Hematopoietic multipotent progenitor cell treated with erythropoietin and hydrocortisone succinate and interleukin-3 and kit ligand, for 4 days (in vitro differentiated cells): ENCODE results near the gene KRTAP5-2.

Source experiments
- DNase-seq: peaks from one replicate; pipeline ENCODE4 v3.0.0-alpha.2; 2015

The KRTAP5-2 gene

DNA sequence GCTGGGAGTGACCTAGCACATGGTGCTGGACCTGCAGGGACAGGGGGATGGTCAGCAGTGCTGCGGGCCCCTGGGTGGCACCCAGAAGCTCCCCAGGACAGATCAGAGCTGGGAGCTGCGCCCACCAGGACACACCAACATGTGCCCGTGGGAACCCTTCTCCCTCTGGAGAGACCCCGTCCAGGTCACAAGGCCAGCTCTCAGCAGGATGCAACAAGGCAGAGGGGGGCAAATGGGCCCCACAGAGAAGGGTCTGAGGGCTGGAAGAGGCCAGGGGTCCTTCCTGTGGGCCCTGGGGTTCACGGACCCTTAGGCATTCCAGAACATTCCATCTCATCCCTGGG, 32.2 kb downstream of the KRTAP5-2 start:
- no peak for DNase-seq

DNA sequence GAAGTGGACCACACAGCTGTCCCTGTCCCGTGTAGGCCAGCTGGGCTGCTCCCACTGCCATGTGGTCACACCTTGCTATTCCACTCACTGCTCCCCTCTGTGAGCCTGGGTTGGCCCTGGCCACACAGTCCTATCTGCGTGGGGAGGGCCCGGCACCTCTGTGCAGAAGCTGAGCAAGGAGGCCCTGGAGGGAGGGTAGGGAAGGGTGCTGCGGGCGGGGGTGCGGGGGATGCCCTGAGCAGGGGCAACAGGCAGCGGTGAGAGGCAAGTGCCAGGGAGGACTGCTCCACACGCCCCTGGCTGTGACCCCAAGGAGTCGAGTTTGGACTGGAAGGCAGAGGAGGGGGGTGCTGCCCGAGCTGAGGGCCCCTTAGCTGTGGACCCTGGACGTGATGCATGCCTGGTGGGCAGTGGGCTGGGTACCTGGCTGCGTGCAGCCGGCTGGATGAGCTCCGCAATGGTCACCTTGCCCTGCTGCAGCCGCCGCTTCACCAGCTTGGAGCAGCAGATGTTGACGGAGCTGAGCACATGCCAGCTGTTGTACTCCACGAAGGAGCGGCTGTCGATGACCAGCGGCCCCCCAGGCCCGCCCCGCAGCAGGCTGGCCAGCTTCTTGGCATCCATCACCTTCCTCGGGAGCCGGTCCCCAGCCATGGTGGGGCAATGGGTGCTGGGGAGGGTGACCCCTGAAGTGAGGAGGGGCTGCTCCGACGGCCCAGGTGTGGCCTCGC, 32.8 kb downstream of the KRTAP5-2 start:
- DNase-seq = no peak

DNA sequence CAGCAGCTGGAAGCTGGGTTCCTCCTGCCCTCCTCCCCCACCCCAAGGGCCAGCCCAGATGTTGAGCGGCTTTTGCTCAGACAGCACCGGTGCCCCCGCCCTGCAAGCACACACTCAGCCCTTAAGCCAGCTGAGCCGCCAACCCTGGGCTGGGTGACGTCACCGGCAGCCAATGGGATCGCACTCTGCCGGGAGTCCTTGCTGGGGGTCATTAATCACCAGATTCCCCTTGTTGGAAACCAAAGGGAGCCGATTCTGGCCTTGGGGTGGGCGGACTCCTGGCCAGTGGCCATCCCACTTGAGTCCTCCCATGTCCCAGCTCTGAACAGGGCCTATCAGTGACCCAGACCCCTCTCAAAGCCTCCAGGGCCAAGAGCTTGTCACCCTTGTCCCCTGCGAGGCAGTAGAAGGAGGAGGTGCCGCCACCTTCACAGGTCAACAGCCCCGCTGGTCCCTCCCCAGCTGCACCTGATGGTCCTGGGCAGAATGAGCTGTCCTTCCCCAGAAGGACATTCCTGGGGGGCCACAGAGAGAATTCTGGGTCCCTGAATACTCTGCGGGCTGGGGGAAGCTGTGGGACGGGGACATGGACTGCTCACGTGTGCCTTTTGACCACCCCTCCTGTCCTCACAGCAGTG, 33.4 kb downstream of the KRTAP5-2 start:
- DNase-seq = peak; percentile 56

DNA sequence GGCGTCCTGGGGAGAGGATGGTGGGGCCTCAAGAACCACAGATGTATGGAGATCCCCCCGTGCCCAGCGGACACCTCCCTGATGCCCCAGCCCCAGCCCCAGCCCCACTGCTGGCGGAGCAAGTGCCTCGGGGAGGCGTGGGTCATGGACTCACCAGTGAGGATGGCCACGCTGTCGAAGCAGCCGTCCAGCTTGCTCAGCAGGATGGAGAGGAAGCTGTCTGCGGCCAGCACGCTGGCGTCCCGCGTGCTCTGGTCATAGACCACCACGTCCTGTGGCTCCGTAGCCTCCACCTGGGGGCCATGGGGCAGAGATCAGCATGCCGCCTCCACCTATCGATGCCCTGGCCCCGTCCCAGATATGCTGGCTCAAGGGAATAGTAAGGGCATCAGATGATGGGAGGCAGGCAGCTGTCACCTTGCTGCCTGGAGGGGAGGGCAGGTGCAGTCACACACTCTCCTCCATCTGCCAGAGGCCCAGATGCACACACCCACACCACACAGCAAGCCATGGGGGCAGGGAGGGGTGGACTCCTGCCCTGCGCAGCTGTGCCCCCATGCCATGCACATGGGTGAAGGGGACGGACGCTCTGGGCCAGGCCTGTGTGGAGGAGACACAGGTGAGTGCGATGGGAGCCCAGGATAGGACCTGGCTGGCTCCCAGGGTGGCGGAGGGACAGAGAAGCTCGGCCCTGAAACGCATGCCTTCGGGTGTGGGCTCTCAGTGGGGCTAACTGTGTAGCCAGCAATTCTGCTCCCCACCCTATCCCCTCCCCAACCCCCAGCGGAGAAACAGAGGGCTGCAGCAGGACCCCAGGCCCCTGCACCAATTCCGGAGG, 34.2 kb downstream of the KRTAP5-2 start:
- no peak for DNase-seq

DNA sequence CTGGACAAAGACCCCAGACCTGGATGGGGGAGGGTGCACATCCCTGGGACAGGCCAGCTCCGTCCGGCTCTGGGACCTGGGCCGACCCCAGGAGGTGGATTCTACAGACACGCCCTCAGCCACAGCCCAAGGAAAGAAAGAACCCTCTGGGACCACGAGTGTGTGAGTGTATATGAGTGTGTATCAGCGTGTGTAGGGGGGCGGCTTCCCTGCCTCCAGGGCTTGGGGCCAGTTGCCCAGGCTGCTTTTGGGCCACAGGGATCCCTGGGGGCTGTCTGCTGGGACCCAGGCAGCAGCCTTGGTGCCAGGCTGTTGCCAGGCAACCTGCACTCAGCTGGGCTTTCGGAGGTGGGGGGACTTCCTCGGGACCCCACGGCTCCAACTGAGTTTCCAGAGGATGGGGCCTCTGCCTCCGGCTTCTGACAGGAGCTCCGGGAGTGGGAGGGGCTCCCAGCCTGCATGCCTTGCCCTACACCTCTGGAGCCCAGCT, 34.9 kb downstream of the KRTAP5-2 start:
- DNase-seq = no peak

DNA sequence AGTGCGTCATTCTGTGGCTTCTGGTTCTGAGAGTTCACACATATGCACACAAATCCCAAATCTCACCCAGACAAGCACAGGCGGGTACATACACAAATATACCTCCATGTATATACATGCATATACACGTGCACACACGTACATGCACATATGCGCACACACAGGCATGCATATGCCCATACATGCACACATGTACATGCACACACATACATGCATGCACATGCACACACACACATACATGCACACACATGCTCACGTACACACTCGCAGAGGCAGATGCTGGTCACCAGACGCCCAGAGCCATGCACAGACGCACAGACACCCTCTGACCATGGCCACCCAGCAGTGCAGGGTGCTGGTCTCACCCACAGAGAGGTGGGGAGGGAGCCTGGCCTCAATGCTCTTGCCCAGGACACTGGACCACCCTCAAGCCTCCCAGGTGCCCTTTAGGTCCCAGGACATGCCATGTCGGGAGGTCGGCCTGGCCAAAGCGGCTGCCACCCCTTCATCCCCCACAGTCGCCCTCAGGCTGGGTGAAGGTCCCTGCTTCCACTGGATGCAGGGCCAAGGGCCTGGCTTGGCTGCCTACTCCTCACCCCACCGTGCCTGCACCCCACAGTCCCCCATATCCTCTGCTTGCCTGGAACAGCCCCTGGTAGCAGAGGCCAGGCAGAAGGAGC, 35.5 kb downstream of the KRTAP5-2 start:
- DNase-seq = no peak

DNA sequence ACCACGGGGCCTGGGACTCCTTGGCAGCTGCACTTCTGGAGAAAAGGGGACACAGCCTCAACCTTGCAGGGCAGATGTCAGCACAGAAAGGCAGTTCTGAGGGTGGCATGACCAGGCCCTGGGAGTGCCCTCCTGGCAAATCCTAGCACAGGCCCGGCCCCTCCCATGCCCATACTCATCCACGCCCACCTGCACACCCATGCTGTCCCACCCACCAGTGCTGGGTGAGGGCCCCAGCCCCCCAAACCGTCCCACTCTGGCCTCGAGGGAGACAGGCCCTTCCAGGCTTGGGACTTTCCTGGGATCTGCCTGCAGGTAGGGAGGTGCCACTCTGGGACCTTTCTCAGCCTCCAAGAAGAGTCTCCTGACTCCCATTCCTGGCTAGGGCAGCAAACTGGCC, 36.1 kb downstream of the KRTAP5-2 start:
- no peak for DNase-seq

DNA sequence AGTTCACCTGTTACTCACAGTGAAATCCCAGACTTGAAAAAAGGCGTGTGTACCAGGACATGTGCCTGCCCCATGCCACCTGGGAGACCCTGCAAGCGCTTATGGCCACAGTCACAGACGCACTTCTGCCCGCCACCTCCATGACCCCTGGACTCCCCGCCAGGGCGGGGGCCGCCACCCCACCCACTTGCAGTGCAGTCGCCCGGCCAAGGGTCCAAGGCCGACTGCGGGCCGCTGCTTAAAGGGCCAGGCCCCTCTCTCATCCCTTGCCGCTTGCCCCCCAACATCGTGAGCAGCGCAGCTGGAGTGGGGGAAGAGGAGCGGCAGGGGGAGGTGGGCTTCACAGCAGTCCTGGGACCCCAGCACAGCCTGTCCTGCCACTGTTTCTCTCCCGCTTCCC, 36.8 kb downstream of the KRTAP5-2 start:
- DNase-seq = no peak

DNA sequence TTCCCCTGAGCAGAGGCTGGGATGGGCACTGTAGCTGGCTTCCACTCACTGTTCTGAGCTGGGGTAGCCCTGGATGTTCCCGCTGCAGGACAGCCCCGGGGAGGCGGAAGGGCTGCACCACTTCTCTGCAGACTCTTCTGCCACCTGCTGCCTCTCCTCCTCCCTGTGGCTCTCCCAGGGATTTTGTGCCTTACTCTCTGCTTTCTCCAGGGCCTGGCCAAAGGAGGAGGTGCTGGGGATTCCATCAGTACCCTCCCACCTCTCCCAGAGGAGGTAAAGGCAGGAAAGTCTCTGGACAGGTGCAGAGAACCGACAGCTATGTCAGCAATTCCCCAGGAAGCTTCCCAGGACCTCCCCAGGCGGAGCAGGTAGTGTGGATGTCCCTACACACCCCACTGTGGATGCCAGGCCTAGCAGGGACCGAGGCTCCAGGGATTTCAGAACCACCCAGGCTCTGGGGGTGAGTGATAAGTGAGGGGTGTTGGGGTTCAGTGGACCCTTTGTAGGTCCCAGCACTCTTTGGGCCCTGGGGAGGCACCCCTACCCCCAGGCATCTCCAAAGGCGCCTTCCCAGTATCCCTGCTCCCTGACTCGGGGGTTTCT, 37.3 kb downstream of the KRTAP5-2 start:
- no peak for DNase-seq

DNA sequence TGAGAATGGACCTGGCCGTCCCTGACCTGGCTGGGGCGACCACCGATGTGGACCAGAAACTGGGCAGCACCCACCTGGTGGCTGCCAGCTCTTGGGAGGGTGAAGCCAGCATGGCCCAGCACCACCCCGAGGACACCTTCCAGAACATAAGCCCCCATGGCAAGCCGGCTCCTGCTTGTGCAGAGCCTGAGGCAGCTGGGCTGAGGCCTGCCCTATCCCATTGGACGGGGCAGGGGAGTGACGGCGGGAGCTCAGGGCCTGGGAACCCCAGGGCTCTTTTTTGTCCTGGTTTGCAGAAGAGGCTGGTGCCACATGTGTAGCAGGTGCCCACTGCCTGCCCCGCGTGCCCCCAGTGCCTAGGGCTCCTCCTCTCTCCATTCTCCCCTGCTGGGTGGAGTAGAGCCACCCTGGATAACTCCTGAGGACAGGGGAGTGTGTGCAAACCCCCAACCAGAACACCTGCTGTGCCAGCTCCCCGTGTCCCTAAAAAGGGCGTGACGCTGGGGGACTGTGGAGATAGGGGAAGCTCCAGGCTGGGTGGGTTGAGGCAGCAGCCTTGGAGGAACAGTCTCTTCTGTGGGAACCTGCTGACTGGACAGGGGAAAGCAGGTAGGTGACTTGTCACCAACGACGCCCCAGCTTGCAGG, 38.0 kb downstream of the KRTAP5-2 start:
- no peak for DNase-seq

DNA sequence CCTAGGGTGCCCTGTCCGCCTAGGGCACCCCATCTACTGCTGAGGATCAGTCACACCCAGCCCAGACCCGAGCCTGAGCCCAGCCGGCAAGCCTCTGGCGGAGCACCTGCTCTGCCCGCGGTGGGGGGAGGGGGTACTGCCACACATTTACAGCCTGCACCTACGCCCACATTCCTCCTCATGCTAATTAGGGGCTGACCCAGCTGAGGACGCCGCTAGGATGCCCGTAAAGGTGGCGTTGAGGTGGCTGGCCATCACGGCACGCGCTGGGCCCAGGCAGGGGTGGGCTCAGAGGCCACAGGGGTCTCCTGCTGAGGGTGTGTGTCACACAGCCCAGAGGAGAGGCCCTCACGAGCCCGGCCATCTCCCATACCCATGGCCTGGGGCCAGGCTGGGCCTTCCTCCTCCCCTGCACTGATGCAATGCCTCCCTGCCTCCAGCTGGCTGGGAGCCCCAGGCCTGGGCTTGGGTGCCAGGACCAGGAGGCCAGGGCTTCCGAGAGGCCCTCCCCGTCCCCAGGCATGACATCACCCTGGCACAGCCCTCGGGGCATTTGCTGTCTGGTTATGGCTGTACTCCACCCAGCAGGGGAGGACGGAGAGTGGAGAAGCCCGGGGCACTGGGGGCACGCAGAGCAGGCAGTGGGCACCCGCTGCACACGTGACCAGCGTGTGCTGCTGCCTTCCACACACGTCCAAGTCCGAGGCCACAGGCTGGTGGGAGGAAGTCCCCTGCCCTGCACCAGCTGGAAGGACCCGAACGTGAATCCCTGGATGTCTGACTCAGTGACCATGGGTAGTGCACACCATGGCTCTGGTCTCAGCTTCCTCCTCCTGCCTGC, 38.8 kb downstream of the KRTAP5-2 start:
- DNase-seq = no peak

DNA sequence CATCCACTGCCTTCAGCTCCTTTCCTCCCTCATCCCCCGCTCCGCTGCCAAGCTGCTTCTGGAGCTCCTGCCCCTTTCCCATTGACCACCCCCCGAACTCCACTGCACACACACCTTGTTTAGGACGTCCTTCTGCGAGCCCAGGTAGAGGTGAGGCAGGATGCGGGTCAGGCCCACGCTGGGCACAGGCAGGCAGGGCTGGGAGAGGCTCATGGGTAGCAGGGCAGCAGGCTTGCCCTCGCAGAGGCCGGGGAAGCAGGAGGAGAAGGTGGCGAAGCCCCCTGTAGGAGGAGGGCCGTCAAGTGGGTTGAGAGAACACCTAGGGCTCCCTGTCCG, 39.4 kb downstream of the KRTAP5-2 start:
- no peak for DNase-seq

DNA sequence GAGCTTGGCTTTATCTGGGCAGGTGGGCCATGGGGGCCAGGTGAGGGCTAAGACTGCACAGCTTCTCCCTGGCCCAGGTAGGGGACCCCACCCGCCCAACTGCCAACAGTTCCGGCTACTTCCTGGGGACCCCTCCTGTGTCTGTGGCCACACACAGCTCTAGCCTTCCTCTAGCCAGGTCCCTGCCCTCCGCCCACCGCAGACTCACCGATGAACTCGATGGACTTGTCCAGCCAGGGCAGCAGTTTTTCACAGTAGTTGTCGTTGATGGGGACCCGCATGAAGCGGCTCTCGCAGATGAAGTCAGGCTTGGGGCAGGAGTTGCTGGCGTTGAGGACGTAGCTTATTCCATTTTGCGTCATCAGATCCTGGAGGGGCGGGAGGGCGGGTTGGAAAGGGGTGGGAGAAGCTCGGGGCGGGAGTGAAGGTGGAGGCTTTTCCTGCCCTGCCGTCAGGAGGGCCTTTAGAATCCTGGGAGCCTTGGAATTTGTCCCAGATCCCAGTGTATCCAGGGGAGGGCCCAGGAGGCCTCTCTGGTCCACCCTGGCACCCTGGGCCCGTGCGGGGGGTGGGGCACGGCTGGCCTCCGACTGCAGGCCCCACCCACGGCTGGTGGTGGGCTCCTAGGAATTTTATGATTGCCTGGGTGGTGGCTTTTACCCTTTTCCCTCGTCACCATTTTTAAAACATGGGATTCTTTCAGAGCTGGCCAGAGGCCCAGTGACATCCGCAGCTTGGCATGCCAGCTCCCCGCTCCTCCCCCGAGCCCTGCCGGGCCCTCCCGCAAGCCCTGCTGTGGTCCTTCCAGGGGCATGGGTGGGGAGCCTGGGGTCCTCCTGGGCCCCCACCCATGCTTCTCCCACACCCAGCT, 40.0 kb downstream of the KRTAP5-2 start:
- no peak for DNase-seq

DNA sequence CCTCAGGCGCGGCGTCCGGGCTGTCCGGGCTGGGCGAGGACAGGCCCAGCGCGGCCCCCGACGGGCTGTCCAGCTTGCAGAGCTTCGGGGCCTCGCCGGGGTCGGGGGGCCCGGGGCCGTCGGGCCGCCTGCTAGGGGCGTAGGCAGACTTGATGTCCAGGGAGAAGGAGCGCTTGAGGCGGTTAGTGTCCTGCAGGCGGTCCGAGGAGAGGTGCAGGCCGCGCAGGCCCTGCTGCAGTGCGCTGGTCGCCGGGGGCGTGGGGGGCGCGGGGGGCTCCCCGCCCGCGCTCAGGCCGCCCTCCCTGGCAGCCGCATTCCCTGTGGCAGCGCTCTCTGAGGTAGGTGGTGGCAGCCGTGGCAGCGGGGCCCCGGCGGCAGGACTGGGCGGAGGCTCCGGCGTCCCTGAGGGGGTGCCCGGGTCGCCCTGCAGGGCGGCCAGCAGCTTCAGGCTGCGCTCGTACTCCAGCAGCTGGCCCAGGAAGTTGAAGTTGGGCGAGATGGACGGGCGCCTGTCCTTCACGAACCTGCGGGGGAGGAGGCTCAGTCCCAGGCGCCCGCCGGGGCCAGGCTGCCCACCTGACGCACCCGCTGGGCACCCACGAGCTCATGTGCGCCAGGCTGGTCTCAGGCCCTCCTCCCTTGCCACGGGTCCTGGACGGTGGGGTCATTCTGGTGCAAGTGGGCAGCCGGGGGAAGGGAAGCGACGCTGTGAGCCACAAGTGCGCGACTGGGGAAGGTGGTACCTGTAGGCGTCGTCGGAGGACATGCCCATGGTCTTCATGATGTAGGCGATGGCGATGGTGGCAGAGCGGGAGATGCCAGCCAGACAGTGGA, 40.8 kb downstream of the KRTAP5-2 start:
- DNase-seq = no peak

DNA sequence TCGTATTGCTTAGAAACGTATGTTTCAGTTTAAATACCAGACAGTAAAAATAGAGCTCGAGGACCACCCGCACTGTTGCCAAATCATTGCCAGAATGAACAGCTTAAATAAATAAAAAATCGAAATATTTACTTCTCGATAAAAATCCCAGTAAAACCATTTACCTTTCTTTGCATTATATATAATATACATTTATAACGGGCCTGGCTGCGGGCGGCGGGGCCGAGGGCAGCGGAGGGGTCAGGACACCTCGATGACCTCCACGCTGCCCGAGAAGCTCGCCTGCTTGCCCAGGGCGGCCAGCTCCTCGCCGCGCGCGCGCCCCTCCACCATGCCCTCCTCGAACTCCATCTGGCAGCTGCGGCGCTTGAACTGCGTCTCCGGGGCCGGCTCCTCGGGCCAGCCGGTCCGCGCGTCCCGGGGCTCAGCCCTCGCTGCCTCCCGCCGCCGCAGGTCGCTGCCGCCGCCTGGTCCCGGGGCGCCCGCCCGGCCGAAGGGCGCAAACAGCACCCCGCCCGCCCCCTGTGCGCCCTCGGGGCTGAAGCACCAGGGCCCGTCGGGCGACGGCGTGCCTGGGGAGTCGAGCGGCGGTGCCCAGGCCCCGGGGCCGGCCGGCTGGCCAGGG, 41.7 kb downstream of the KRTAP5-2 start:
- no peak for DNase-seq

DNA sequence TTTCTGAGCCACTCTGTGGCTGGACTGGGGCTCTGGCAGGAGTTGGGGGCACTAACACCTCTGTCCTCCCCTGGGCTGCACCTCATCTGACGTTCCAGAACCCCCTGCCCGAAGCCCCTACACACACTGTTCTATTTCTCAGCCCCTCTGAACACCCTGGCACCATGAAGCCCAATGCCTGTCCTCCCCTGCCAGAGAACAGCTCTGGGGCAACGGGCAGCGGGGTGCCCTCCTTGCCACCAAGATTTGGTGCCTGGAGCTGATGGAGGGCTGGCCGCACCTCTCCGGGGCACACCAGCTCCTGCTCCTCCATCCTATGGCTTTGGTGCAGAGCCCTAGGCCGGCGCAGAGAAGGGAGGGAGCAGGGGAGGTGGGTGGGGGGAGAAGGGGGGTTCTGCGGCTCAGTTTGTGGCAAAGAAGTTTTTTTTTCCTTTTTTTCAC, 42.4 kb downstream of the KRTAP5-2 start:
- no peak for DNase-seq

DNA sequence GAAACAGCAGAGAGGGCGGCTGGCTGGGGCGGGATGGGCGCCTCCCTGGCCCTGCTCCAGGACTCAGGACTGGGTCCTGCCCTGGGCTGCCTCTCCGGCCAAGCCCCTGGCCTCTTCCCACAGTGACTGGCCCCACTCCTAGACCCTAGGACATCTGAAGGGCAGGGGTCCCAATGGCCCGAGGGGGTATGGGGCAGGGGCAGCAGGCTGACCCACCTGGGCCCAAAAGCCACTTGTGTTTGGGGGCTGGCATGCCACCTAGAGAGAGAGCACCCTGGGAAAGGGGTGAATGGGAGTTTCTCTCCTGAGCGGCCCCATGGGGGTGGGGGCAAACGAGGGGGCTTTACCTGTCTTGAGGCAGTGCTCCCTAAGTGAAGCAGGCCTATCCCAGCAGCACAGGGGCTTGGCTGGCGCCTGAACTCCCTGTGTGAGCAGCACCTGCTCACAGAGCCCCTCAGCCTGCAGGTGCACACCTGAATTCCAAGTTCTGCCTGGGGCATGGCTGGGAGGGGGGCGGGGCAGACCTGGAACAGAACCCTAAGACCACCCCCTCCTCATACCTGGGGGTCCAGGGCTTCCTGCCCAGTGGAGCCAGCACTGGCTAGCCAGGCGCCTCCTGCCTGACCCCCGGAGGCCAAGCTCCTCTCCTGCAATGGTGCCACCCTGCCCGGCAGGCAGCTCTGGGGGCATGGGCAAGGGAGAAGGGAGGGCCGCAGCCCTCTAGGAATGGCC, 42.9 kb downstream of the KRTAP5-2 start:
- DNase-seq = no peak
